DOHH2 (cell line): Measurements from ENCODE around the gene ANKS3.

Experiments used
- H3F3A ChIP-seq: fragments of 200-600 bp; sonication (generic), shearing (Covaris generic); 2 replicates; pipeline ENCODE4 v1.6.0; 2016; ENCODE audit warnings: antibody characterized with exemption, mild to moderate bottlenecking; ENCODE audit not compliant: control insufficient read depth, insufficient read depth
- H3K27ac ChIP-seq: fragments of 200-600 bp; sonication (generic); 2 replicates; pipeline ENCODE4 v1.5.1; 2014; ENCODE audit warnings: low read depth, mild to moderate bottlenecking, low read length, moderate library complexity
- H3K27me3 ChIP-seq: fragments of 200-600 bp; sonication (generic); 2 replicates; pipeline ENCODE4 v1.6.1; 2014; ENCODE audit warnings: mild to moderate bottlenecking, low read length, mixed read lengths; ENCODE audit not compliant: control insufficient read depth
- H3K36me3 ChIP-seq: fragments of 200-600 bp; sonication (generic); 2 replicates; pipeline ENCODE4 v1.6.1; 2014; ENCODE audit warnings: mild to moderate bottlenecking, low read length, moderate library complexity, mixed read lengths; ENCODE audit not compliant: control insufficient read depth
- H3K4me1 ChIP-seq: fragments of 200-600 bp; sonication (generic); 2 replicates; pipeline ENCODE4 v1.6.1; 2014; ENCODE audit warnings: mild to moderate bottlenecking, low read length, mixed read lengths; ENCODE audit not compliant: control insufficient read depth
- H3K4me2 ChIP-seq: fragments of 200-600 bp; sonication (generic); 2 replicates; pipeline ENCODE4 v1.6.0; 2014; ENCODE audit warnings: mild to moderate bottlenecking, low read length, moderate library complexity
- H3K4me3 ChIP-seq: fragments of 200-600 bp; sonication (generic); 2 replicates; pipeline ENCODE4 v1.5.1; 2014; ENCODE audit warnings: mild to moderate bottlenecking, low read length, mixed read lengths
- H3K79me2 ChIP-seq: fragments of 200-600 bp; sonication (generic); 2 replicates; pipeline ENCODE4 v1.6.1; 2014; ENCODE audit warnings: mild to moderate bottlenecking, low read length, mixed read lengths; ENCODE audit not compliant: control insufficient read depth
- H3K9me2 ChIP-seq: fragments of 200-600 bp; sonication (generic); replicated peaks from 2 replicates; pipeline ENCODE4 v1.6.1; 2014; ENCODE audit warnings: mild to moderate bottlenecking, low read length, mixed read lengths; ENCODE audit not compliant: control insufficient read depth
- H3K9me3 ChIP-seq: fragments of 200-600 bp; sonication (generic); 2 replicates; pipeline ENCODE4 v1.6.1; 2014; ENCODE audit warnings: antibody characterized with exemption, low read length, mixed read lengths; ENCODE audit not compliant: control insufficient read depth, insufficient read depth
- H4K20me1 ChIP-seq: fragments of 200-600 bp; sonication (generic); 2 replicates; pipeline ENCODE4 v1.6.0; 2014; ENCODE audit warnings: low read depth, mild to moderate bottlenecking, antibody characterized with exemption, low read length, moderate library complexity; ENCODE audit not compliant: control insufficient read depth, insufficient read depth
- CTCF ChIP-seq: fragments of 200-600 bp; sonication (generic); IDR thresholded peaks from one replicate; pipeline ENCODE4 v1.5.1; 2014; ENCODE audit warnings: antibody characterized with exemption, mild to moderate bottlenecking, low read depth, low read length; ENCODE audit not compliant: poor library complexity, severe bottlenecking
- EZH2phosphoT487 ChIP-seq: fragments of 200-600 bp; sonication (generic); IDR thresholded peaks from 2 replicates; pipeline ENCODE4 v1.6.1; 2017; ENCODE audit warnings: borderline replicate concordance, mild to moderate bottlenecking, antibody characterized with exemption, low read length, moderate library complexity, mixed read lengths

ANKS3 gene

GRCh38 chr16:4746215-4746614 is 12.1 kb upstream of the ANKS3 start:
- no peaks in the 10 kb centered on the region for H4K20me1 ChIP-seq
- H3K9me2 ChIP-seq = no peaks in the 10 kb centered on the region
- no peaks in the 10 kb centered on the region for H3F3A ChIP-seq
- TF ChIP-seq CTCF (no peak), EZH2phosphoT487 (no peak)
- H3K27ac ChIP-seq = no peak overlapping the region
- H3K4me2 ChIP-seq = no peak overlapping the region
- no peaks in the 10 kb centered on the region for H3K9me3 ChIP-seq
- H3K27me3 ChIP-seq = no peaks in the 10 kb centered on the region
- peaks cover 34% of the 10 kb centered on the region for H3K4me1 ChIP-seq
- H3K79me2 ChIP-seq = no peaks in the 10 kb centered on the region
- no peak overlapping the region for H3K4me3 ChIP-seq
- peaks cover 5% of the 10 kb centered on the region for H3K36me3 ChIP-seq

GRCh38 chr16:4745274-4745569 is 11.2 kb upstream of the ANKS3 start:
- H3K27ac ChIP-seq = no peak overlapping the region
- H3K79me2 ChIP-seq = no peaks in the 10 kb centered on the region
- no peaks in the 10 kb centered on the region for H3F3A ChIP-seq
- no peak overlapping the region for H3K4me3 ChIP-seq
- peaks cover 34% of the 10 kb centered on the region for H3K4me1 ChIP-seq
- H4K20me1 ChIP-seq = no peaks in the 10 kb centered on the region
- no peaks in the 10 kb centered on the region for H3K27me3 ChIP-seq
- no peaks in the 10 kb centered on the region for H3K36me3 ChIP-seq
- TF ChIP-seq EZH2phosphoT487 (no peak), CTCF (no peak)
- no peak overlapping the region for H3K4me2 ChIP-seq
- H3K9me2 ChIP-seq = no peaks in the 10 kb centered on the region
- H3K9me3 ChIP-seq = no peaks in the 10 kb centered on the region

GRCh38 chr16:4744555-4745273 is 10.6 kb upstream of the ANKS3 start:
- H3K9me2 ChIP-seq = no peaks in the 10 kb centered on the region
- no peaks in the 10 kb centered on the region for H3K79me2 ChIP-seq
- no peaks in the 10 kb centered on the region for H3K27me3 ChIP-seq
- no peak overlapping the region for H3K4me3 ChIP-seq
- H3K36me3 ChIP-seq = no peaks in the 10 kb centered on the region
- H3K4me2 ChIP-seq = no peak overlapping the region
- no peak overlapping the region for H3K27ac ChIP-seq
- H3K9me3 ChIP-seq = no peaks in the 10 kb centered on the region
- H3K4me1 ChIP-seq = peaks cover 34% of the 10 kb centered on the region
- TF ChIP-seq EZH2phosphoT487 (no peak), CTCF (no peak)
- H4K20me1 ChIP-seq = no peaks in the 10 kb centered on the region
- H3F3A ChIP-seq = no peaks in the 10 kb centered on the region
